Activated CD8-positive, alpha-beta memory T cell treated with anti-CD3 and anti-CD28 coated beads for 4 hours (primary cell): Measurements from ENCODE around the gene CPT1C.

Source experiments
- DNase-seq, 2 donors: peaks; one replicate each; pipeline ENCODE4 v3.0.0-alpha.2; 2020; ENCODE audit warnings: low read depth in 2 of 2

The CPT1C gene

GRCh38 chr19:49660338-49660961 is 30.5 kb upstream of the CPT1C start:
- no peak for DNase-seq

GRCh38 chr19:49662011-49662410 is 28.9 kb upstream of the CPT1C start:
- no peak for DNase-seq

GRCh38 chr19:49663224-49663623 is 27.7 kb upstream of the CPT1C start:
- no peak for DNase-seq

GRCh38 chr19:49664171-49665035 is 26.5 kb upstream of the CPT1C start:
- DNase-seq: peak; percentile 81 to 84

- DNase-seq: no peak
These were observed 25.9 kb upstream of the CPT1C start for GRCh38 chr19:49665036-49665350.

- peak; percentile 98 to 99 for DNase-seq
These were observed 25.4 kb upstream of the CPT1C start, which contains the start of the genes BCL2L12 and IRF3 for GRCh38 chr19:49665351-49666119. BCL2L12 (plus strand) TSS chr19:49665933; CDS start chr19:49666693, 760 bp downstream. IRF3 (minus strand) TSS chr19:49665857; CDS start chr19:49664838, 1,019 bp downstream.

GRCh38 chr19:49666120-49666444 is 24.8 kb upstream of the CPT1C start:
- no peak for DNase-seq

- no peak for DNase-seq
These were observed 23.4 kb upstream of the CPT1C start for GRCh38 chr19:49667473-49667872.

- DNase-seq: no peak
These were observed 21.4 kb upstream of the CPT1C start for GRCh38 chr19:49669516-49669915.

GRCh38 chr19:49672131-49672919 is 18.6 kb upstream of the CPT1C start:
- peak; percentile 59 to 64 for DNase-seq

- DNase-seq: no peak
These were observed 14.7 kb upstream of the CPT1C start for GRCh38 chr19:49676136-49676783.

- DNase-seq: peak; percentile 95 to 98
These were observed 14.1 kb upstream of the CPT1C start for GRCh38 chr19:49676784-49677230.

GRCh38 chr19:49677231-49677900 is 13.6 kb upstream of the CPT1C start, which contains the start of gene PRMT1:
PRMT1 (plus strand) TSS chr19:49677271; CDS start chr19:49677281, 10 bp downstream.
- no peak for DNase-seq

- peak; percentile 60 to 67 for DNase-seq
These were observed 12.8 kb upstream of the CPT1C start for GRCh38 chr19:49677901-49678674.

- no peak for DNase-seq
These were observed 11.7 kb upstream of the CPT1C start for GRCh38 chr19:49678985-49679770.

- no peak for DNase-seq
These were observed 11.0 kb upstream of the CPT1C start for GRCh38 chr19:49679771-49680413.

GRCh38 chr19:49680421-49681351 is 10.2 kb upstream of the CPT1C start:
- DNase-seq: peak; percentile 79 to 89
